B cell (primary cell): ENCODE results near the gene NFKBIB.

Experiments
- CTCF ChIP-seq: fragments of 200-600 bp; IDR thresholded peaks from one replicate; pipeline ENCODE4 v1.8.0; 2022; ENCODE audit warnings: antibody characterized with exemption, mild to moderate bottlenecking
- EZH2 ChIP-seq: IDR thresholded peaks from 2 replicates; pipeline ENCODE4 v1.6.1; 2012; ENCODE audit warnings: borderline replicate concordance, low read depth, mild to moderate bottlenecking, moderate library complexity, low read length; ENCODE audit not compliant: insufficient read depth, poor library complexity, severe bottlenecking

DNA sequence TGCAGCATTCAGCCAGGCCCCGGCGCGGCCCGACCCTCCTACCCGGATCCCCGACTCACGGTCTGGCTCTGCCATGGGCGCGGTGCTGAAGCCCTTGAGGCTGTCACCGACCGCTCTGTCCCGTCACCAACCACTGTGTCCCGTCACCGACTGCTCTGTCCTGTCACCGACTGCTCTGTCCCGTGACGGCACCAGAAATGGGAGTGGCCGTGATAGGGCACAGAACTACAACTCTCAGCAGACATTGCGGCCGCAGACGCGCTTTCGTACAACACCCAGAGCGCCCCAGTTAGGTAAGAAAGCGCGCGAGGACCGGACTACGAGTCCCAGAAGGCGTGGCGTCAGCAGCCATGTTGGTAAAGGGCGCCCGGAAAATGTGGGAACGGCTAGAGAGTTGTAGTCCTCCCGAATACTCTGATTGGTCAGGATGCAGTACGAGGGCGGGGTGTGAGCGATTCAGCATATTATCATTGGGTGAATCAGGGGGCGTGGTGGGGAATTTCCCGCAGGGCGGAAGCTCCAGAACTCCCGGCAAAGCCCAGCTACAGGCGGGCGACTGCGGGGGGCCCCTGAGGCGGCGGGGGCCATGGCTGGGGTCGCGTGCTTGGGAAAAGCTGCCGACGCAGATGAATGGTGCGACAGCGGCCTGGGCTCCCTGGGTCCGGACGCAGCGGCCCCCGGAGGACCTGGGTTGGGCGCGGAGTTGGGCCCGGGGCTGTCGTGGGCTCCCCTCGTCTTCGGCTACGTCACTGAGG is at the start of gene NFKBIB, which contains the start of gene SIRT2:
- TF ChIP-seq CTCF (no peak), EZH2 (no peak)
